SW 1271 (cell line): ENCODE measurements around the gene MAF.
A peak's percentile ranks its signal among the peaks of the same experiment; 100 is the strongest.

Source experiments
- DNase-seq, 2 experiments: peaks; one replicate each; lab custom pipeline; 2025; lab: John Stamatoyannopoulos, UW

MAF gene

DNA sequence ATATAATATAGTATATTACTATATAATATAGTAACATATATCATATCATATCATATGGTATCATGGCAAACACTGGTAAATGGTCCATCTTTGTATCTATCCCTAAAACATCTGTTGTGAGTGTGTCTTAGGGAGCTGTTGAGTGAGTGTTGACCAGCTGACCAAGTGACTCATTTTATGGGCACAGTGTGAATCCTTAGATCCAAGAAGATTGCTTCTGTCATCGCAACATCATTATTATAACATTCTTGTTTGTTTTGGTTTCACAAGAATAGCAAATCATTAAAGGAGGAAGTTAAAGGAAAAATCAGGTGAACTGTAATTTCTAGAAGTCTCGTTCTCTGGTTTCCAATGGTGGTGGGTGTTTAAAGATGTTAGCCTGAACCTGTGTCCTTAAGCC is 11.7 kb upstream of the MAF start:
- DNase-seq: no peak

GRCh38 chr16:79610771-79611170 is 10.2 kb upstream of the MAF start:
- DNase-seq: no peak

- DNase-seq: no peak
These were observed 9.3 kb upstream of the MAF start for GRCh38 chr16:79609861-79610260.

GRCh38 chr16:79608976-79609375 is 8.4 kb upstream of the MAF start:
- DNase-seq: no peak

GRCh38 chr16:79607587-79607986 is 7.0 kb upstream of the MAF start:
- no peak for DNase-seq

DNA sequence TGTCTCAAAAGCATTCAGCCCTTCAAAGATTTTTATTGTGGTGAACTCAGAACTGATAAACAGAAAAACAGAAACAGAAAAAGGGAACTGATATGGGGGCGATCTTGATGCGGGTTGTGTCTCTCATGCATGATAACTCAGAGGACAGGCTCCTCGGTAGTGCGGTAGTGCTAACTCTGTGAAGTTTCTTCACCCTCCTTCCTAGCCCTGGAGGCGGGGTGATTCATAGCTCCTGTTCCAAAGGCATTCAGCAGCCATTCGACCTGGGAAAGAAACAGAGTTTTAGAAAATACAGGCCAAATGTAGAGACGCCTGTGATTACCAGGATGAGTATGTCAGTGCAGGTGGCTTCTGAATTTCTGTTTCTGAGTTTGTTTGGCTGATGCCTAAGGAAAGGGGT is 5.5 kb upstream of the MAF start:
- no peak for DNase-seq

- no peak for DNase-seq
These were observed 2.5 kb upstream of the MAF start for GRCh38 chr16:79603055-79603454.

DNA sequence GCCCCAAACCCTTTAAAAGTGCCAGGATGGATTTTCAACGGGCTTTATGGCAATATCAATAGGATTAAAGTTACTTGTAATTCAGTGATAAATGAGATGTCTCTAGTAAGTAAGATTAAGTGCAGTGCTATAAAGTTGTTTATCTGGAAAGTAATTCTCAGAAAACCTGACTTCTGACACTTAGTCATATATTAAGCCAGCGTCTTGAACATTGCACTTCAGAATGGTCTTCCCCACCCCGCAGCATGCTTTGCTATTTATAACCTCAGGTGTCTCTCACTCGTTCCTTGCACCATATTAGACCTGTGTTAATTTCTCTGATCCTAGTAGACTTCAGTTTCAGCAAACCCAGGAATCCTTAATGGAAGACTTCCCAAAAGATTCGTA is 2.1 kb upstream of the MAF start:
- DNase-seq: no peak

GRCh38 chr16:79601931-79602627 is 1.5 kb upstream of the MAF start:
- peak in 1 of 2 experiments; percentile 47 for DNase-seq

- no peak for DNase-seq
These were observed 774 bp upstream of the MAF start for GRCh38 chr16:79601092-79601930.

DNA sequence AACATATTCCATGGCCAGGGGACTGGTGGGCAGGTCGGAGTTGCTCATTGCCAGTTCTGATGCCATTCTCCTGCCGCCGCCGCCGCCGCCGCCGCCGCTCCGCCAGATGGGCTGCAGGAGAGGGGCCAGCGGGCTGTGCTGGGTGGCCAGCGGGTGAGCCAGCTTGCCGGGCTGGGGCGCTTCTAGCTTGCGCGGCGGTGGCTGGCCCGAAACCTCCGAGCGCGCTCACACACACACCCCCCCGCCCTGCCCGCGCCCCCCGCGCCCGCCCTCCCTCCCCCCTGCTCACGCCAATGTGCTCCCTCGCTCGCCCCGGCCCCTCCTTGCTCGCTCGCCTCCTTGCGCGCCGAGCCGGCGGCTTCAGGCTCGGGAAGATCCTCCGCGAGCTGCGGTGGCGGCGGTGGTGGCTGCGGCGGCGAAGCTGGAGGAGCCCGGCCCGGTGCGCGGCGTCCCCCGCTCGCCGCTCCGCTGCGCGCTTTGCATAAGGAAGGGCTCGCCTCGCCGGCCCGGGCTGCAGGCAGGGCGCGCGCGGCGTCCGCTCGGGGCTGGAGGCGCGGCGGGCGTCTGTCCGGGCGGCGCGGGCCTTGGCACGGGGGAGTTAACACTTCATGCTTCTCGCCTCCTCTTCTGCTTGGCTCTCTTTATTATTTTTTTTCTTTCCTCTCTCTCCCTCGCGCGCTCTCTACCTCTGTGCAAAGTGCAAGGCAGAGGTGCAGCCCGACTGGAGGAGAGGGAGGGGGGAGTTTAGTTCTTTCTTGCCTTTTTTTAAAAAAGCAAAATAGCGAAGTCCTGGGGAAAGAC is 500 bp downstream of the MAF start:
- no peak for DNase-seq

DNA sequence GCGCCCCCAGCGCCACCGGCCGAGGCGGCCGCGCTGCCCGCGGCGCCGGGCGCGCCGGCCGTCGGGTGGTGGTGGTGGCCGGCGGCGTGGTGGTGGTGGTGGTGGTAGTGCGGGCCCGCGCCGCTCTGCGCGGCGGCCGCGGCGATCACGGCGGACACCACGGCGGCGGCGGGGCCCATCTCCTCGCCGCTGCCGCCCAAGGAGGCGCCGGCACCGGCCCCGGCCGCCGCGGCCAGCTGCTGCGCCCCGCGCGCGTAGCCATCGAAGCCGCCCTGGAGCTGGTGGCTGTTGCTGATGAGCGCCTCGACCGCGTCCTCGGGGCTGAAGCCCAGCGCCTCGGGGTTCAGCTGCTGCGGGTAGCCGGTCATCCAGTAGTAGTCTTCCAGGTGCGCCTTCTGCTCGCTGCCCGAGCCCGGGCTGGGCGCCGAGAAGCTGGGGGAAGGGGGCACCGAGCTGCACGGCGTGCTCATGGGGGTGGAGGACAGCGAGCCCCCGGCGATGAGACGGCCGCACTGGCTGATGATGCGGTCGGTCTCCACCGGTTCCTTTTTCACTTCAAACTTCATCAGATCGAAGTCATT is 1.2 kb downstream of the MAF start:
- no peak for DNase-seq

GRCh38 chr16:79598348-79599181 is 2.0 kb downstream of the MAF start:
- DNase-seq: peak in 1 of 2 experiments; percentile 9

DNA sequence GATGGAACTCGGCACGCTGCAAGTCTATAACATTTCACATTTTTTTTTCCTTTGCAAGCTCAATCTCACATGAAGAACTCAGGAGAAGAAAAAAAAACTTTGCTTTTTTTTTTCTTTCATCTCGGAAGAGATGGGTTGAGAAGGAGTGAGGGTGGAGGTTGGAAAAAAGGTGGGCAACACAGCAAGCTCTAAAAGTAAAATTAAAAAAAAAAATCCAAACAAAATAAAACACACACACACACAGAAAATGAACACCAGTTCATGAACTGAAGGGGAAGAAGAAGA is 2.5 kb downstream of the MAF start:
- no peak for DNase-seq

GRCh38 chr16:79597277-79598062 is 3.1 kb downstream of the MAF start:
- no peak for DNase-seq

DNA sequence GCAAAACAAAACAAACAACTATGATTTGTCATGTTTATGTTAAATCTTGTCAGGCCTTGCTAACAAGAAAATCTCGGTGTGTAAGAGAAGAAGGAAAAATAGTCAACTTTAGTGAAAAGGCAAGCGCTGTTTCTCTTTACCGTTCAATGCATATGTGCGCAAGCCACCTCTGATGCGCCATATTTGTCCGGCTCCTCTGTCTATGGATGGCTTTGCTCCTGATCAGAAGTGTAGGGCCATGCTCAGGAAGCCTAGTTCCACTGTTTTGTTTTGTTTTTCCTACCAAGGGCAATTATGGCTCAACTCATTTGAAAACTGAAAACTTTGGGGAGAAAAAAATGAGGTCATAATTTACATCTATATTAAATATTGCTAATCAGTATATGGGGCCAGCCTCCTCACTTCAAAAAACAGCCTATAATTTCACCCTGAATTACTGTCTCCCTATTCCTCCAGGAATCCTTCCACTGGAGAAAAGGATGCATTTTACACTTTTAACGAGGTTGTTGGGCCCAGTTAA is 4.5 kb downstream of the MAF start:
- no peak for DNase-seq

- DNase-seq: no peak
These were observed 5.3 kb downstream of the MAF start for GRCh38 chr16:79595231-79595641.

GRCh38 chr16:79593754-79594153 is 6.8 kb downstream of the MAF start:
- DNase-seq: no peak

GRCh38 chr16:79593074-79593531 is 7.4 kb downstream of the MAF start:
- DNase-seq: no peak

GRCh38 chr16:79592186-79592585 is 8.4 kb downstream of the MAF start:
- DNase-seq: no peak
